ENCODE results near the gene KCNA4.
"Not testable (repeated sequence)": the region's sequence is repeated elsewhere in the genome, so short reads cannot be mapped to it uniquely, and the experiment has no call there.

Gene KCNA4

DNA sequence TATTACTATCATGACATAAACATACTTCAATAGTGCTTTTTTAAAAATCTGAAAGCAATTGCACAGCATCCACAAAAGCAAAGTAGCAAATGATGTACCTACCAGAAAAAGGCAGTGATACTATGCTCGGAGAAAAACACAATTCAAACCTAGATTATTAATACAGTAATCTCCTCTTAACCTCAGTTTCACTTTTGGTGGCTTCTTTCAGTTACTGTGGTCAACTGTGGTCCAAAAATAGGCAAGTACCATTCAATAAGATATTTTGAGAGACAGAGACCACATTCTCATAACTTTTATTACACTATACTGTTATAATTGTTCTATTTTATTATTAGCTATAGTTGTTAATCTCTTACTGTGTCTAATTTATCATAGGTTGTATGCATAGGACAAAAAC is 20.8 kb downstream of the KCNA4 start:
- no peak for DNase-seq

DNA sequence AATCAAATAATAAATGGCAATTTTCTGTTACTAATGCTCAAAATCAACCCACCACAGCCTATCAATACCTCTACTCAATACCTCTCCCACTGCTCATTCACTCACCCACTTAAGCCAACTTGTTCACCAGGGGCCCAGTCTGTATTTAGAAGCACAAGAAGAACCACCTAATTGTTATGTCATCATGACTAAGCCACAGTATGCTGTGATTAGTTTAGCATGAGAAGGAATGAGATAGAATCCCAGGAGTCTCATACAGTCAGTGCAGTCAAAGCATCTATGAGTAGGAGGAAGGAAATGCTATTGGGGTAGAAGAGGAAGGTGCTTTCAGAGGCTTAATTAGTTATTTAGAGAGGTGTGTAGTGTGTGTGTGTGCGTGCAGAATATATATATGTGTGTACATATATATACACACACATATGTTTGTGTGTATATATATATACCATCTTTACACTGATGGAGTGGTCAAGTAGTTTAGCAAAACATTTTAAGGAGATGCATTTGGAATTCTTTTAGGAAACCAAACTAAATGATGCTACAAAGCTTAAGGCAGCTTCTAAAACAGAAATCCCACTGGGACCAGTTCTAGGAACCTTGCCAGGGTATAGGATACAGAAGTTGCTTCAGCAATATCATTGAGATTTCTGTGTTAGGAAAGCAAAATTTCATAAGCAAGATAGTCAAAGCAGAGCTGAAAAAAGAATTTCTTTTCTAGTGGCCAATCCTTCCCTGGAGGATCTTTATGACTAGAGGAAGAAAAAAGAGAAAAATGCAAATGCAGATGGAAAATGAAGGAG is 27.5 kb downstream of the KCNA4 start:
- no peak for DNase-seq

DNA sequence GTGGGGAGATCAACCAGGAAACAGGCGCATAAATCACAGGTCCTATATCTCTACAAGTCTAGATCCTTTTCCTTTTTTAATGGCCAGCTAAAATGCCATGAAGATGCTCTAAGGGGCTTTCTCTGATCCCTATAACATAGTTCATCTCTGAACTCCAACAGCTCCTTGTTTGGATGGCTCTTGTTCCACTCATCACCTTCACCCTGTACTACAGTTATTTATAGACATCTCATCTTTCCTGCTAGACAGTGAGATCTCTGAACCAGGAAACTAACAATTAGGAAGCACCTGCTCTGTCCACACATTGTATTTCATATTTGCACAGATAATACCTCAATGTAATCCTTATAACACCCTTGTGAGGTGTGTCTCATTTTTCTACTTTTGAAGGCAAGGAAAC is 31.6 kb downstream of the KCNA4 start:
- peak in 1 of 2 experiments; percentile 10 for DNase-seq

DNA sequence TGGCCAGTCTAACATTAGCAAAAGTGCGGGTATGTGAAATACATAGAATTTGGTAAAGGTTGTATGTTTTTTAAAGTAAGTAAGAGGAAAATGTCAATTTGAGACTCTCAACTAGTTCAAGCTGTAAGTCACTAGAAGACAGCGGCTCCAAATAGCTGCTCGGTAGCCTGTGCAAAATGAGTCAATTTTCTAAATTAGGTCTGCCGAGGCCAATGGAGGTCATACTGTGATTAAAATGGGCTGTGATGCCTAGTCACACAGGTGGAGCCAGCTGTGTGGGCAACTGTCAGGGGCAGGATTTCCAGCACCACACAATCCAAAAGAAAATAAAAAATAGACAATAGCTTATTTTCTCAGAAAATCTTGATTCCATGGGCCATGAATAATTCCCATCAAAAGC is 32.3 kb downstream of the KCNA4 start:
- DNase-seq: no peak

DNA sequence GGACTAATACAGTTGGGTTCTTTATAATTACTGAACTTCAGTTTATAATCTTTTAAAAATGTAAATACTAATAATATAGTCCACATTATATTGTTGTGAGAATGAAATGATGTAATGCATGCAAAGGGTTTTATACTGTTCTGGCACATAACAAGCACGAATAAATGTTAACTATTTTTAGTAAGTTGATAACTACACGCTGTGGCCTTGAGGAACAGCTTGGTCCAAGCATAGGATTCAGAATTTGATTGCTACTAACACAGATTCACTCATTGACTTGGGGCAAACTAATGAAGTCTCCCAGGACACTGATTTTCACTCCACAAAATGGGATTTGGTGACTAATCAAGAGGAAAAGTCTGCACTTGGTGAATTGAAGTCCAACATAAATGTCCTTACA is 38.3 kb downstream of the KCNA4 start:
- no peak for DNase-seq

DNA sequence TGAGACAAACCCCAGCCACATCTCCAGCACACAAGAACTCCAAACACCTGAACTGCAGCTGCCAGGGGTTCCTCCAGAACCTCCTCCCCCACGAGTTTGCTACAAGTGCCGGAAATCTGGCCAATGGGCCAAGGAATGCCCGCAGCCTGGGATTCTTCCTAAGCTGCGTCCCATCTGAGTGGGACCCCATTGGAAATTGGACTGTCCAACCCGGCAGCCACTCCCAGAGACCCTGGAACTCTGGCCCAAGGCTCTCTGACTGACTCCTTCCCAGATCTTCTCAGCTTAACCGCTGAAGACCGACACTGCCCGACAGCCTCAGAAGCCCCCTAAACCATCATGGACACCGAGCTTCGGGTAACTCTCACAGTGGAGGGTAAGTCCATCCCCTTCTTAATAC is 41.2 kb downstream of the KCNA4 start:
- DNase-seq: not testable (repeated sequence)

DNA sequence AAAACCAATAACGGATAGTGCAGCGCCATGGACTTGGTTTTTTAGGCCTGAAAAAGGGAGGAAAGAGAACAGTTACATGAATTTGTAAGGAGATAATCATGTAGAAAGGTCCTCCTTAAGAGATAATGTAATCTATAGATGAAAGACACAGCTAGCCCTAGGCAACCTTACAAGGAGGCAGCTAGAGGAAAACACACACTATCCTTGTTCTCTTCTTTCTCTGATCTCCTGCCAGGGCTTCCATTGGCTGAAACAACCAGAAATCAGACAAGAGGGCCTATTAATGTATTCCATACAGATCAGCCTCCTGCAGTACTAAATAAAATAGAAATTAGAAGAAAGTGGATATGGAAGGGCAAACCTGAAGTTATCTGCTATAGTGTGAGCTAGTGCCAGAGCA is 53.0 kb downstream of the KCNA4 start:
- DNase-seq: no peak

DNA sequence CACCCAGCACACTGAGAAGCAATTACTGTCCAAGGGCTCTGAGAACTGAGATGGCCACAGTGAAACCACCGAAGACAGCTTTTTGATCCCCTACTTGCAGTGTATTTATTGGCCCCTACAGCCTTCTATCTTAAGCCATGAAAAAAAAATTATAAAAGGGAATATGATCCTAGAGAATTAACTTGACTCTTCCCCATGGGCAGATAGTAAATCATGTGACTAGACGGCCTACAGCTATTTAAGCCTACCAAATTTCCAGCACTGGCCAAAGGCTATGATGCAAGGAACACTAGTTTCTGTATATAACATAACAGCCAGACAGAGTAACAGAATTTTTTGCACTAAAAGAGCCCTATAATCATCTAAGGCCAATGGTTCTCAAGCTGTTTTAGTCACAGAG is 53.8 kb downstream of the KCNA4 start:
- DNase-seq: no peak

DNA sequence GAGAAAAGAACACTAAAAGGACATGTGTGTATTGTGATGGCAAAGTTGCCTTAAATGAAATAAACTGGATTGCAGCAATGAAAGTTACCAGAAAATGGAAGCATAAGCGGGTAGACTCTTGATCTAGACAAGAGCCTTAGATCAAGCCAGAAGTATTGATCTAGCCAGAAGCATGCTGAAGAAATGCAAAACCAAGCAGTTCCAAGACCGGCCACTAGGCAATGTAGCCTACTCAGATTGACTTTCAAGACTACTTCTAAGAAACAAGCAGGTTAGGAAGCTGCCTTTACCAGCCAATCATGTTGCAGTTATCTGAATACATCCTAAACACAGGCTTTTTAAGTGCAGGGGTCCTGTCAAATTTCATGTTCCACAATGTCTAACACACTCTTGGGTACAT is 54.6 kb downstream of the KCNA4 start:
- DNase-seq: no peak

Measured in NCI-H2081 (cell line).